ENCODE results near the gene FAM174A. TPM values are rescaled to one million over a fixed set of nuclear protein-coding genes. Genes with fewer than 3 reads are reported as not detected.

Gene FAM174A
- total RNA-seq, result 10 to 100 TPM; 17.4 to 29.5 (median 28.8) TPM

- Histone ChIP-seq H3K36me3 (no peaks in the 10 kb centered on the region), H3K4me1 (peaks cover 14 to 45% (median 37%) of the 10 kb centered on the region in 4 donors), H3K4me3 (peak within 1 kb of the TSS; percentile 80 to 89 (median 84)), H3K9me3 (peaks cover 0 to 15% (median 5%) of the 10 kb centered on the region in 4 donors), H3K27ac (replicated peaks in 1 of 4) (peak within 1 kb of the TSS; percentile 86 to 93 (median 91)), H3K27me3 (no peaks in the 10 kb centered on the region)
- TF ChIP-seq, protein P1, sequence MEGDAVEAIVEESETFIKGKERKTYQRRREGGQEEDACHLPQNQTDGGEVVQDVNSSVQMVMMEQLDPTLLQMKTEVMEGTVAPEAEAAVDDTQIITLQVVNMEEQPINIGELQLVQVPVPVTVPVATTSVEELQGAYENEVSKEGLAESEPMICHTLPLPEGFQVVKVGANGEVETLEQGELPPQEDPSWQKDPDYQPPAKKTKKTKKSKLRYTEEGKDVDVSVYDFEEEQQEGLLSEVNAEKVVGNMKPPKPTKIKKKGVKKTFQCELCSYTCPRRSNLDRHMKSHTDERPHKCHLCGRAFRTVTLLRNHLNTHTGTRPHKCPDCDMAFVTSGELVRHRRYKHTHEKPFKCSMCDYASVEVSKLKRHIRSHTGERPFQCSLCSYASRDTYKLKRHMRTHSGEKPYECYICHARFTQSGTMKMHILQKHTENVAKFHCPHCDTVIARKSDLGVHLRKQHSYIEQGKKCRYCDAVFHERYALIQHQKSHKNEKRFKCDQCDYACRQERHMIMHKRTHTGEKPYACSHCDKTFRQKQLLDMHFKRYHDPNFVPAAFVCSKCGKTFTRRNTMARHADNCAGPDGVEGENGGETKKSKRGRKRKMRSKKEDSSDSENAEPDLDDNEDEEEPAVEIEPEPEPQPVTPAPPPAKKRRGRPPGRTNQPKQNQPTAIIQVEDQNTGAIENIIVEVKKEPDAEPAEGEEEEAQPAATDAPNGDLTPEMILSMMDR (IDR thresholded peaks at IDR 0.05), result no peak
- TF ChIP-seq POLR2A (IDR thresholded peaks at IDR 0.05; ENCODE audit: low read depth), result no peak
- peak; percentile 91 to 96 for TF ChIP-seq POLR2AphosphoS5 (IDR thresholded peaks at IDR 0.05)
- peak; percentile 6 for TF ChIP-seq EP300 (IDR thresholded peaks at IDR 0.05)
- DNase-seq (ENCODE audit: extremely low spot score), result peak; percentile 98
- under 1% methylated on average over 18 of the region's 62 CpGs for WGBS
- intact Hi-C loops (cut with DNase I), result no loop called here
Observed at GRCh38 chr5:100535060-100536005, at the start of gene FAM174A. Gene FAM174A, plus strand, starts transcription at chr5:100535374. Its CDS starts 157 bp downstream, at chr5:100535531.

GRCh38 chr5:100493996-100494395 lies 41.2 kb upstream of the FAM174A start:
- Histone ChIP-seq H3K4me1 (peaks cover 0 to 7% (median 0%) of the 10 kb centered on the region in 4 donors), H3K27ac (replicated peaks in 1 of 4) (no peak overlapping the region), H3K4me3 (no peak overlapping the region), H3K9me3 (no peaks in the 10 kb centered on the region), H3K36me3 (no peaks in the 10 kb centered on the region), H3K27me3 (no peaks in the 10 kb centered on the region)
- no peak for DNase-seq (ENCODE audit: extremely low spot score)
- intact Hi-C loops (cut with DNase I), result no loop called here
- TF ChIP-seq POLR2A (IDR thresholded peaks at IDR 0.05; ENCODE audit: low read depth), result no peak
- no peak for TF ChIP-seq POLR2AphosphoS5 (IDR thresholded peaks at IDR 0.05)
- no peak for TF ChIP-seq EP300 (IDR thresholded peaks at IDR 0.05)
- TF ChIP-seq, protein P1 (IDR thresholded peaks at IDR 0.05), result no peak
- 100% methylated on average over 1 of the region's 1 CpG for WGBS

DNA sequence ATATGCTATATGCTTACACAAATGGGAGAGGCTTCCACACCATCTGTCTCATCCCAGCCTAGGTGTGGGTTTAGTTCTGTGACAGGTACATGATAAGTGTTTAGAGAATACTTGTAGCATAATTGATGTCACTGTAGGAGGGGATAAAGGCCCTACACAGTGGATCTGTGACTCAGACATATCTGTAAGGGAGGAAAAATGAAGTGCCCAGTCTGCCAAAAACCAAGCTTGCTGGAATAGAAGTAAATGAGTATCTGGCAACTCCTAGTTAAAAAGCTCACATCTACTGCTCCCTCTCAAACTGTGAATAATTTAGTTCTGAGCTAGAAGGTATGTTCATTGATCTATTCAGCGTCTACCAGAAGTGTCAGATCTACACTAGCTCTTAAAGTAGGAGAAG lies 38.9 kb upstream of the FAM174A start:
- Histone ChIP-seq H3K36me3 (no peaks in the 10 kb centered on the region), H3K27me3 (no peaks in the 10 kb centered on the region), H3K9me3 (no peaks in the 10 kb centered on the region), H3K4me1 (peaks cover 0 to 7% (median 0%) of the 10 kb centered on the region in 4 donors), H3K4me3 (no peak overlapping the region), H3K27ac (replicated peaks in 1 of 4) (no peak overlapping the region)
- no peak for DNase-seq (ENCODE audit: extremely low spot score)
- 61% methylated on average over 1 of the region's 1 CpG for WGBS
- TF ChIP-seq POLR2AphosphoS5 (IDR thresholded peaks at IDR 0.05) (no peak), POLR2A (IDR thresholded peaks at IDR 0.05; ENCODE audit: low read depth) (no peak)
- TF ChIP-seq, protein P1 (IDR thresholded peaks at IDR 0.05), result no peak
- intact Hi-C loops (cut with DNase I), result no loop called here

DNA sequence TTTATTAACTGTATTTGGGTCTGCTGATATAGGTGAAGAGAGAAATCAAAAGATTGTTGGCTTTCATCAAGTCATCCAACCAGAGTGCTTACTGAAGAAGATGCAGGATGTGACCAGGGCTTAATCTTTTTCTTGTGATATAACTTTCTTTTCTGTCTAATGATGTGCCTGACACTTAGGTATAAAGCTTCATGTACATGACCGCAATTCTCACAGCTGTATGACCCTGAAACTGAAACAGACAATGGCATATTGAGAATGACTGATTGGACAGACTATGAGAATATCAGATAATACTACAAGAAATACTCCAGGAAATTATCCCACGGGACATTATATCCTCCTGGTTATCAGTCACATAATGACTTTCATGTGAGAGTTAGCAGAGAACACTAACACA lies 32.5 kb upstream of the FAM174A start:
- H3K4me3 ChIP-seq, result no peak overlapping the region
- no peak for DNase-seq (ENCODE audit: extremely low spot score)
- no peaks in the 10 kb centered on the region for H3K9me3 ChIP-seq
- intact Hi-C loops (cut with DNase I), result no loop called here
- H3K4me1 ChIP-seq, result no peaks in the 10 kb centered on the region
- no peak overlapping the region for H3K27ac ChIP-seq (replicated peaks in 1 of 4)
- no peaks in the 10 kb centered on the region for H3K27me3 ChIP-seq
- WGBS, result 76% methylated on average over 2 of the region's 2 CpGs
- TF ChIP-seq POLR2A (IDR thresholded peaks at IDR 0.05; ENCODE audit: low read depth) (no peak), POLR2AphosphoS5 (IDR thresholded peaks at IDR 0.05) (no peak), EP300 (IDR thresholded peaks at IDR 0.05) (no peak)
- TF ChIP-seq, protein P1 (IDR thresholded peaks at IDR 0.05), result no peak
- H3K36me3 ChIP-seq, result no peaks in the 10 kb centered on the region
